SK-N-SH (cell line): Measurements from ENCODE around the gene SLC2A9.

Source experiments
- POLR2AphosphoS5 ChIP-seq: IDR thresholded peaks from 2 replicates; pipeline ENCODE4 v1.6.1; 2012; ENCODE audit warnings: low read depth, low read length
- TF ChIP-seq, protein P1 (sequence below): IDR thresholded peaks from 2 replicates; pipeline ENCODE4; 2012
- TF ChIP-seq, protein P2 (sequence below): fragments of 200-600 bp; sonication (generic); IDR thresholded peaks from 2 replicates; pipeline ENCODE4 v1.6.1; 2017; ENCODE audit warnings: antibody characterized with exemption, mild to moderate bottlenecking, moderate library complexity

DNA sequence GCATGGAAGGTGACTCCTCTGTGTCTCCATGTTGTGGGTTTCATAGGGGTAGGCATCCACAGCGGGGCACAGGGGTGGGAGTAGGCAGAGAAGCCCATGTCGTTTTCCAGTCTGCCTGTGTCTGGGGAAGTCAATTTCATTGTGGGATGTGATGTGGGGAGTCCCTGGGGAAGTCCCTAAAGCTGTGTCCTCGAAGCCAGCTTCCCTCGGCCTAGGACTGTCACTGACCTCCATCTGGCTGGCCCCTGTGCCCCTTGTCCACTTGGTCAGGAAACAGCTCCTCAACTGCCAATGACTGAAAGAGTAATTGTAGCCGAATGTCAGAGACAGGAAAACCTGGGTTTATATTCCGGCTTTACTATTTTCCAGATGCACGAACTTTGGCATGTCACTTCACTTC lies 130.2 kb downstream of the SLC2A9 start:
- no peak for TF ChIP-seq POLR2AphosphoS5
- TF ChIP-seq, protein P1, sequence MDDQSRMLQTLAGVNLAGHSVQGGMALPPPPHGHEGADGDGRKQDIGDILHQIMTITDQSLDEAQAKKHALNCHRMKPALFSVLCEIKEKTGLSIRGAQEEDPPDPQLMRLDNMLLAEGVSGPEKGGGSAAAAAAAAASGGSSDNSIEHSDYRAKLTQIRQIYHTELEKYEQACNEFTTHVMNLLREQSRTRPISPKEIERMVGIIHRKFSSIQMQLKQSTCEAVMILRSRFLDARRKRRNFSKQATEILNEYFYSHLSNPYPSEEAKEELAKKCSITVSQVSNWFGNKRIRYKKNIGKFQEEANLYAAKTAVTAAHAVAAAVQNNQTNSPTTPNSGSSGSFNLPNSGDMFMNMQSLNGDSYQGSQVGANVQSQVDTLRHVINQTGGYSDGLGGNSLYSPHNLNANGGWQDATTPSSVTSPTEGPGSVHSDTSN, result no peak
- TF ChIP-seq, protein P2, sequence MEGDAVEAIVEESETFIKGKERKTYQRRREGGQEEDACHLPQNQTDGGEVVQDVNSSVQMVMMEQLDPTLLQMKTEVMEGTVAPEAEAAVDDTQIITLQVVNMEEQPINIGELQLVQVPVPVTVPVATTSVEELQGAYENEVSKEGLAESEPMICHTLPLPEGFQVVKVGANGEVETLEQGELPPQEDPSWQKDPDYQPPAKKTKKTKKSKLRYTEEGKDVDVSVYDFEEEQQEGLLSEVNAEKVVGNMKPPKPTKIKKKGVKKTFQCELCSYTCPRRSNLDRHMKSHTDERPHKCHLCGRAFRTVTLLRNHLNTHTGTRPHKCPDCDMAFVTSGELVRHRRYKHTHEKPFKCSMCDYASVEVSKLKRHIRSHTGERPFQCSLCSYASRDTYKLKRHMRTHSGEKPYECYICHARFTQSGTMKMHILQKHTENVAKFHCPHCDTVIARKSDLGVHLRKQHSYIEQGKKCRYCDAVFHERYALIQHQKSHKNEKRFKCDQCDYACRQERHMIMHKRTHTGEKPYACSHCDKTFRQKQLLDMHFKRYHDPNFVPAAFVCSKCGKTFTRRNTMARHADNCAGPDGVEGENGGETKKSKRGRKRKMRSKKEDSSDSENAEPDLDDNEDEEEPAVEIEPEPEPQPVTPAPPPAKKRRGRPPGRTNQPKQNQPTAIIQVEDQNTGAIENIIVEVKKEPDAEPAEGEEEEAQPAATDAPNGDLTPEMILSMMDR, result no peak
